Measurements from ENCODE around the gene SOX6.

DNA sequence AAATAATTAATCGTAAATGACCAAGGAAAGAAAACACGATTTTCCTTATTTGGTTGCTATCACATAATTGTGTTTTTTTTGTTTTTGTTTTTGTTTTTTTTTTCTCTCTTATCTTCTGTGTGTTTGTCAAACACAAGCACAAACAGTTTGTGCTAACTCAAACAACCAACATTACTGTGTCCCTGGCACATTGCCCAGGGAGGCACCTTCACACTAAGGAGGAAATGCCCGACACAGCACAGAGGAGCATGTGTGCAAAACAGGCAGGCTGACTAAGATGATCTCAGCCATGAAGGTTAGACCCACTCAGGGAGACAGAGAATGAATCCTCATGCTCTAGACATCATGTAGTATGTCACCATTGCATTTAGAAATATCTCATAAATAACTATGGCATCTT is 130.1 kb downstream of the SOX6 start:
- TF ChIP-seq, protein P1, sequence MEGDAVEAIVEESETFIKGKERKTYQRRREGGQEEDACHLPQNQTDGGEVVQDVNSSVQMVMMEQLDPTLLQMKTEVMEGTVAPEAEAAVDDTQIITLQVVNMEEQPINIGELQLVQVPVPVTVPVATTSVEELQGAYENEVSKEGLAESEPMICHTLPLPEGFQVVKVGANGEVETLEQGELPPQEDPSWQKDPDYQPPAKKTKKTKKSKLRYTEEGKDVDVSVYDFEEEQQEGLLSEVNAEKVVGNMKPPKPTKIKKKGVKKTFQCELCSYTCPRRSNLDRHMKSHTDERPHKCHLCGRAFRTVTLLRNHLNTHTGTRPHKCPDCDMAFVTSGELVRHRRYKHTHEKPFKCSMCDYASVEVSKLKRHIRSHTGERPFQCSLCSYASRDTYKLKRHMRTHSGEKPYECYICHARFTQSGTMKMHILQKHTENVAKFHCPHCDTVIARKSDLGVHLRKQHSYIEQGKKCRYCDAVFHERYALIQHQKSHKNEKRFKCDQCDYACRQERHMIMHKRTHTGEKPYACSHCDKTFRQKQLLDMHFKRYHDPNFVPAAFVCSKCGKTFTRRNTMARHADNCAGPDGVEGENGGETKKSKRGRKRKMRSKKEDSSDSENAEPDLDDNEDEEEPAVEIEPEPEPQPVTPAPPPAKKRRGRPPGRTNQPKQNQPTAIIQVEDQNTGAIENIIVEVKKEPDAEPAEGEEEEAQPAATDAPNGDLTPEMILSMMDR (IDR thresholded peaks at IDR 0.05; ENCODE audit: low read length): no peak
- no peak for TF ChIP-seq EZH2 (IDR thresholded peaks at IDR 0.05; ENCODE audit: borderline replicate concordance, low read length)
